ENCODE measurements around the gene CMTM8.
"Not testable (repeated sequence)": the region's sequence is repeated elsewhere in the genome, so short reads cannot be mapped to it uniquely, and the experiment has no call there.

Gene CMTM8

GRCh38 chr3:32228743-32229142 lies 9.7 kb upstream of the CMTM8 start:
- DNase-seq (ENCODE audit: low read depth in 3 of 3), result not testable (repeated sequence)

- no peak for DNase-seq (ENCODE audit: low read depth in 3 of 3)
Observed at GRCh38 chr3:32229565-32229964, 8.9 kb upstream of the CMTM8 start.

- DNase-seq (ENCODE audit: low read depth in 3 of 3), result no peak
Observed at GRCh38 chr3:32236377-32236776, 2.1 kb upstream of the CMTM8 start.

GRCh38 chr3:32237670-32238452 lies 619 bp upstream of the CMTM8 start:
- DNase-seq (ENCODE audit: low read depth in 3 of 3), result no peak

- DNase-seq (ENCODE audit: low read depth in 3 of 3), result peak in 1 of 3 experiments; percentile 3
Observed at GRCh38 chr3:32239307-32240158, 1.1 kb downstream of the CMTM8 start.

- peak; percentile 19 to 23 (median 21) for DNase-seq (ENCODE audit: low read depth in 3 of 3)
Observed at GRCh38 chr3:32240159-32240545, 1.7 kb downstream of the CMTM8 start.

GRCh38 chr3:32241100-32241499 lies 2.6 kb downstream of the CMTM8 start:
- DNase-seq (ENCODE audit: low read depth in 3 of 3), result no peak

GRCh38 chr3:32243519-32243918 lies 5.0 kb downstream of the CMTM8 start:
- DNase-seq (ENCODE audit: low read depth in 3 of 3), result no peak

GRCh38 chr3:32245200-32245599 lies 6.7 kb downstream of the CMTM8 start:
- DNase-seq (ENCODE audit: low read depth in 3 of 3), result no peak

GRCh38 chr3:32246079-32246675 lies 7.7 kb downstream of the CMTM8 start:
- no peak for DNase-seq (ENCODE audit: low read depth in 3 of 3)

- no peak for DNase-seq (ENCODE audit: low read depth in 3 of 3)
Observed at GRCh38 chr3:32249184-32249782, 10.8 kb downstream of the CMTM8 start.

- DNase-seq (ENCODE audit: low read depth in 3 of 3), result no peak
Observed at GRCh38 chr3:32254268-32254667, 15.8 kb downstream of the CMTM8 start.

GRCh38 chr3:32255345-32255744 lies 16.9 kb downstream of the CMTM8 start:
- no peak for DNase-seq (ENCODE audit: low read depth in 3 of 3)

- DNase-seq (ENCODE audit: low read depth in 3 of 3), result no peak
Observed at GRCh38 chr3:32256206-32256605, 17.7 kb downstream of the CMTM8 start.

GRCh38 chr3:32257042-32257441 lies 18.6 kb downstream of the CMTM8 start:
- DNase-seq (ENCODE audit: low read depth in 3 of 3), result no peak

- DNase-seq (ENCODE audit: low read depth in 3 of 3), result no peak
Observed at GRCh38 chr3:32257641-32258438, 19.4 kb downstream of the CMTM8 start.

GRCh38 chr3:32258869-32259268 lies 20.4 kb downstream of the CMTM8 start:
- DNase-seq (ENCODE audit: low read depth in 3 of 3), result no peak

- no peak for DNase-seq (ENCODE audit: low read depth in 3 of 3)
Observed at GRCh38 chr3:32261545-32261944, 23.1 kb downstream of the CMTM8 start.

- no peak for DNase-seq (ENCODE audit: low read depth in 3 of 3)
Observed at GRCh38 chr3:32262201-32262600, 23.7 kb downstream of the CMTM8 start.

- no peak for DNase-seq (ENCODE audit: low read depth in 3 of 3)
Observed at GRCh38 chr3:32274306-32274705, 35.8 kb downstream of the CMTM8 start.

- no peak for DNase-seq (ENCODE audit: low read depth in 3 of 3)
Observed at GRCh38 chr3:32275506-32275905, 37.0 kb downstream of the CMTM8 start.
